NCI-H526 treated with DMSO at 0.1 percent for 48 hours (cell line): ENCODE measurements around the gene ENTPD8.

ENCODE experiments used
- DNase-seq: peaks from one replicate; lab custom pipeline; 2025; lab: John Stamatoyannopoulos, UW

Gene ENTPD8

DNA sequence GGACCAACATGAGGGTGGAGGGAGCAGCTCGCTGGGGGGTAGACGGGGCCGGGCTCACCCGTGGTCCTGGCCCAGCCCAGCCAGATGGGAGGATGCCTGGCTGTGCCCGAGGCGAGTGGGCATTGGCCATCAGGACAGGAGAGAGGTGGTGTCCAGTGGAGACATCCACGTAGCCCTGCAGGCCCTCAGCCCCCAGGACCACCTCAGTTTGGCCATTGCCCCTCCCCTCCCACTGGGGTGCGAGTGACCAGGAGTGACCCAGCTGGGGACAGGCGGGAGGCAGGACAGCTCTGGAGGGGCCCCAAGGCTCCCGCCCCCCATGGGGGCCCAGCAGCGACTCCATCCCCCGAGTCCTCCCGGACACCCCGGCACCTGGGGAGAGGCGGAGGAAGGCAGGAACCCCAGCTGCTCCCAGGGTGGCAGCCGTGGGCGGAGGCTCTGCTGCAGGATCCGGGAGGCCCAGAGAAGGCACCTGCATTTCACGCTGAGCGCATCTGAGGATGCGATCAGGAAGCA, 9.7 kb downstream of the ENTPD8 start:
- no peak for DNase-seq

DNA sequence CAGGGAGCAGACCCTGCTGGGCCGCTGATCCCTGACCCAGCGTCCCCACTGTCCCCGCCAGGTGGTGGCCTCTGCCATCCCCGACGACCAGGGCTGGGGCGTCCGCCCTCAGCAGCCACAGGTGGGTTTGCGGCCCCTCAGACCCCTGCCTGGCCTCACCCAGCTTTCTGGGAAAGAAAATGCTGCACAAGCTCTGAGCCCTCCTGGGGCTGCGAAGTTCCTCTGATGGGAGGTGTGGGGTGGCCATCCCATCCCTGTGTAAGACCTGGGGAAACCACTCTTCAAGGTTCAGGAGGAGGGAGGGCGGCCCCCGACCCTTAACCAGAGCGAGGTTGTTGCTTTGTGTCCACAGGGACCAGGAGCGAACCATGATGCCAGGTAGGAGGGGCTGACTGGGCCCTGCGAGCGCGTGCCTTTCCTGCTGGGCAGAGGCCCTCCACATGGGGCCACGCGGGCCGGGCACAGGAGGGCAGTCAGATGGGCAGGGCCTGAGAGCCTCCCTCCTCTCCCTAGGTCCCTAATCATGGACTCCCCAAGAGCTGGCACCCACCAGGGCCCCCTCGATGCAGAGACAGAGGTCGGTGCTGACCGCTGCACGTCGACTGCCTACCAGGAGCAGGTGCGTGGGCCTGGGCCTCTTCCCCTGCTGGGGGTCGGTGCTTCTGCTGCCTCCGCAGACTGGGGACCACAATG, 10.3 kb downstream of the ENTPD8 start:
- no peak for DNase-seq

DNA sequence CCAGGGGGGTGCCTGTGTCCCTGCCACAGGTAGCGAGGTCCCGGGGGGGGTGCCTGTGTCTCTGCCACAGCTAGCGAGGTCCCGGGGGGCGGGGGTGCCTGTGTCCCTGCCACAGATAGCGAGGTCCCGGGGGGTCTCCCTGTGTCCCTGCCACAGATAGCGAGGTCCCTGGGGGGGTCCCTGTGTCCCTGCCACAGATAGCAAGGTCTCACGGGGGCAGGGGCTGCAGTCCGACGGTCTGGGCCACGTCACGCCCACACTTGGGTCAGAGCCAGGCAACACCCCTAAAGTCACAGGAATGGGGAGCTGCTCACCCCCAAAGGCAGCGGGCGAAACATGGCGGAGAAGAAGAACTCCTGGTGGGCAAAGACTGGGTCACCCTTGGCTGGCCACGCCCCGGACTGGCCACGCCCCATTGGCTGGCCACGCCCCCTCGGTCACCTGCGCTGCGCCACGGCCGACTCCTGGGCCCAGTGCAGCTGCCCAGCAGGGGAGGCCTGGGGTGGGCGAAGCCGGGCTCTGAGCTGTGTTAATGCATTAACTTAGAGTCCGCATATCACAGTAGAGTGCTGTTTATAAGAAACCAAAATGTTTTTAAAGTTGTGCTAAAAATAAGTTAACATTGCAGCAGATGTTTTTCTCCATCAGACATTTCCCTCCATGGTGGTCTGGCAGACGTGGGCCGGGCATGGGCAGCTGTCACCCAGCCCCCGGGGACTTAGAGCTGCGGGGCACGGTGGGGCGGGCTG, 11.0 kb downstream of the ENTPD8 start:
- no peak for DNase-seq

DNA sequence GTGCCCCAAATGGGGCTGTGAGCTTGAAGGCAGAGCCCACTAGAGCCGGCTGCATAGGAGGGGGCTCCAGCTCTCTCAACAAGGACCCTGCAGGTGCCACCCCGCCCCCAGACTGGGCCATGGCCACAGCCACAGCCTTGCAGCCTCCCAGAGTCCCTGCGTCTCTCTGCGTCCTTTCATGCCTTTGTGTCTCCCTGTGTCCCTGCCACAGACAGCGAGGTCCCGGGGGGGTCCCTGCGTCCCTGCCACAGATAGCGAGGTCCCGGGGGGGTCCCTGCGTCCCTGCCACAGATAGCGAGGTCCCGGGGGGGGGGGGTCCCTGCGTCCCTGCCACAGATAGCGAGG, 11.6 kb downstream of the ENTPD8 start:
- no peak for DNase-seq

DNA sequence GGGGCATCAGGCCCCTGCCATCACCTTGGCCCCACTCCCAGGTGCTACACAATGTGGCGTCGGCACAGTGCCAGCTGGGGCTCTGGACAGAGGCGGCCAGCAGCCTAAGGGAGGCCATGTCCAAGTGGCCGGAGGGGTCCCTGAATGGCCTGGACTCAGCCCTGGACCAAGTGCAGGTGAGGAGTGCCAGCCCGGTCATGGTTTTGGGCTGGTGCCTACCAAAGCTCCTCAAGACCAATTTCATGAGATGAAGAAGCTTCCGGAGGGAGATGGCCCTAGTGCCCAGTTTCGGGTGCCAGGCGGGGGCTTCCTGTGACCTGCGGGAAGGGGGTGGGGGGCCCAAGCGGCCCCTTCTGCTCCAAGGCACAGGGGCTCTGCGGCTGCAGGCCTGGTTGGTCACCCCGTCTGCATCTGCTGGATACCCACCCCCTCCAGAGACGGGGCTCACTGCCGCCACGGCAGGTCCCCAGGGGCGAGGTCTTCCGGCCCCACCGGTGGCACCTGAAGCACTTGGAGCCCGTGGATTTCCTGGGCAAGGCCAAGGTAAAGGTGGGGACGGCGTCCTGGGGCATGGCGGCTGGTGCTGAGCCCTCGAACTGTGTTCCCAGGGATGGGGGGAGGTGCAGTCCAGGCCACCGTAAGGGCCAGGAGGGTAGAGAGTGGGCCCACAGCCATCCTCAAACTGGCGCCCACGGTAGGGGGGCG, 12.2 kb downstream of the ENTPD8 start:
- DNase-seq = no peak

DNA sequence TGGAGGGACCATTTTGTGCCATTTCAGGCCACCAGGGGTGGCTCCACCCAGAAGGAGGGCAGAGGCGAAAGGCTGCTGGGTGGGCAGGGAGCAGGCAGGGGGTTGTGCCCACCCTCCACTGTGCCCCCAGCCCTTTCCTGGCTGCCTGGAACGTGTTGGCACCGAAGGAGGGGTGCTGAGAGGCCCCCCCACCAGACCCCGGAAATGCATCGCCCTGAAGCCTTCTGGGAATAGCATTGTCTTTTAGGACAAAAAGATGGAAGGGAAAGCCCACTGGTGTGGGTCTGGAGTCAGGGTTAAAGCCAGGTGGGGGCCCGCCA, 12.9 kb downstream of the ENTPD8 start:
- DNase-seq = no peak

DNA sequence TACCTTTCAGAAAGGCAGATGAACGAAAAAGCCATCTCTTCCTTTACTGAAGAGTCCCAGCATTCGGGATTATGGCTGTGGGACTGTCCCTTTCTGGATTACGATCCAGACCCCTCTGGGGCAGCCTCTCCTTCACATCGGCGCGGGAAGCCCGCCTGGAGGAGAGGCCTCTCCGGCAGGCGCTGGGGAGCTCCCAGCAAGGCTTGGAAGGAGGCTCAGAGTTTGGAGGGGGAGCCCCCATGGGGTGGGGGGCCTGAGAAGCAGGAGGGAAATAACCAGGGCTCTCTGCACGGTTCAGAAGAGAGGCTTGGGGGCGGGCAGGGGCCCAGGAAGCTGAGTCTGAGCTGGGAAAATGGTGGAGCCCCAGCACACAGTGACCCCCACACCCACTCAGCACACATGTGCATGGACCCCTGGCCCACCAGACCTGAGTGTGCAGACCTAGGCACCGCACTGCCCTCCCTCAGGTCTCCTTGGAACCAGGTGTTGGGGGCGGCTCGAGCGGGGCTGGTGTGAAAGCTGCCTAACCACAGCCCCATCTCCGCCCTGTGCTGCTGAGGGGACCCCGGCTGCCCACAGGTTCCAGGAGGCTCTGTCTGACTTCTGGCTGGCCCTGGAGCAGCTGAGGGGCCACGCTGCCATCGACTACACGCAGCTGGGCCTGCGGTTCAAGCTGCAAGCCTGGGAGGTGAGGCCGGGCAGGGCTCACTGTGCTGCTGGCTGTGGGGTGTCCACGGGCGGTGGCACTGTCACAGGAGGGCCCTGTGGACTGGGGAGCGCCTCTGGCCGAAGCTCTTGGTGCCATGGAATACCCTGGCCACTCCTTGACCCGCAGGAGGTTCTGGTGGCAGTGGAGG, 13.5 kb downstream of the ENTPD8 start:
- no peak for DNase-seq

DNA sequence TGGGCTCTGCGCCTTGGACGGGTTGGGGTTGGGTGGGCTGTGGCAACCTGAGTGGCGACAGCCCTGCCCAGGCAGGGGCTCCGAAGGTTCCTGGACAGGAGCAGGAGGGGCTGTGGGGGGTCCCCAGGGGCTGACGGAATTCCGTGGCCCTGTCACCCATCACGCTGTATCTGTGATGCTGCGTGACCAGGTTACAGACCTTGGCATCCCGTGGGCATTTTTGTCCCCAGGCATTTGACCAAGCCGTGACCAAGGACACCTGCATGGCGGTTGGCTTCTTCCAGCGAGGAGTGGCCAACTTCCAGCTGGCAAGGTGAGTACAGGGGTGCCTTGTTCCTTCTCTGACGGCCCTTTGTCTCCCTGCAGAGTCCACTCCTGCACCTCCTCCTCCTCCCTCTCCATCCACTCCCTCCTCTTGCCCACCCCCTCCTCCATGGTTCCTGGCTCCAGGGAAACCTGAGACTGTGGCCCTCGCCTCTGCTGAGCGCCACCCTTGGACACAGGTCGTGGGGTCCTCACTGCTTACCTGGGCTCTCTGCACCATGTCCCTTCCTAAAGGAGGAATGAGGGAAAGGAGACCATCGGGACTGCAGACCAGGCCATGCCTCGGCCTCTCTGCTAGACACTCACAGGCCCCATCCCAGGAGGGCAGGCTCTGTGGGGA, 15.0 kb downstream of the ENTPD8 start:
- no peak for DNase-seq

DNA sequence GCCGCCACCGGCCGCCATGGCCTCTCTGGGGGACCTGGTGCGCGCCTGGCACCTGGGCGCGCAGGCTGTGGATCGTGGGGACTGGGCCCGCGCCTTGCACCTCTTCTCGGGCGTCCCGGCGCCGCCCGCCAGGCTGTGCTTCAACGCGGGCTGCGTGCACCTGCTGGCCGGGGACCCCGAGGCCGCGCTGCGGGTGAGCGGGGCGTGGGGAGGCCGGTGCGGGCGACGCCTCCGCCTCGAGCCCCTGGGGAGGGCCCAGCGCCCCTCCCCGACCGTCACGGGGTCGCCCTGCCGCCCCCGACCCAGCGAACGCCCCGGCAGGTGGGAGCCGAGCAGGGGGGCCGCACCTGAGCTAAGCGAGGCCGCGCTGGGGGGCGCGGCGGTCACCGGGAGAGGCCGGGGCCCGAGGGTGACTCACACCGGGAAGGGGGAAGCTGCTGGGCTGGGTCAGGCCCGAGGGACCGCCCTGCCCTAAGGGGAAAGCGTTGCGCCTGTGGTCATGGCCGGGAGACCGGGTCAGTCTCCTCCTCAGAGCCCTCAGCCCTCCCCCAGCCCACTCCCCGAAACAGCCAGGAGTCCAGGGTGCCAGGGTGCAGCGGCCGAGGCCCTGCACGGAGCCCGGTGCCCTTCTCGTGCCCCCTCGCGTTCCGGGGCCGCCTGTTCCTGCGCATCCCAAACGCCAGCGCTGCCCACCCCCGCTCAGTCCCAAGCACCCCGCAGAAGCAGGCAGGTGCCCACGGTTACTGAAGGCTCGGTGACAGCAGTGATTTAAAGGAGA, 17.5 kb downstream of the ENTPD8 start:
- DNase-seq = no peak

DNA sequence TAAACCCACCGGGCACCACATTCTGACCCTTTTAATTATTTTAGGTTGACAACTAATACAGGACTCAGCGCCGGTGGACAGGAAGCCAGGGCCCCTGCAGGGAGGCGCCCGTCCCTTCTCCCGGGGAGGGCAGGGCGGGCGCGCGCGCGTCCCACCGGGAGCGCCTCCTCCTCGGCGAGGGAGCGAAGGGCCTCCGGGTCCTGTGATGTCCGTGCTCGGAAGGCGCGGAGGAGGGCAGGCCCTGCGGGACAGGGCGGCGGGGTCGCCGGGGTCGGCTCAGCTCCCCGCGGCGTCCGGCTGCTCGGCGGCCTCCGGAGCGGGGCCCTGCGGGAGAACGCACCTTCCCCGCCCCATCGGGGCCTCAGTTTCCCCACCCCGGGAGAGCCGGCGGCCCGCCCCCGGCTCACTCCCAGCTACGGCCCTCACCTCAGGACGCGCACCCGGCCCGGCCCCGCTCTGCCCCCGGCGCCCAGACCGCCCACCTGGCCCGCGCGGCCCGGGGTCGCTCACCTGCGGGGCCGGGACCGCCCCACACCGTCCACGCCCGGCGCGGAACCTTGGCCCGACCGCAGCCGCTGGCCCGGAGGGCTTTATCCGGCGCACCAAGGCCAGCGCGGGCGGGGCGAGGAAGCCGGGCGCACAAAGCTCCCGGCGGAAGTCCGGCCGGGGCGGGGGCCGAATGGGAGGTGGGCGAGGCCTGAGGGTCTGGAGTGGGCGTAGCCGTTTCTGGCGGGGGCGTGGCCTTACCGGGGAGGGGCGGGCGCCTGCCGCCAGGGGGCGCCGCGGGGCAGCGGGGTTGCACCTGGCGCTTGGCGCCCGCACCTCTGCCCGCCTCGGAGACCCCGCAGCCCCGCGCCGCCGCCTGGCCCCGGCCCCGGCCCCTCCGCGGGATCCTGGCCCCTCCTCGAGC, 18.3 kb downstream of the ENTPD8 start, which contains the start of the genes EXD3 and NOXA1:
Gene EXD3, minus strand, starts transcription at position 559 of the 910 bp plus-strand sequence. CDS start 27,805 bp downstream, outside the sequence.
Gene NOXA1, plus strand, starts transcription at position 790 of the 910 bp plus-strand sequence. CDS start 137 bp downstream, outside the sequence.
- peak; percentile 52 for DNase-seq

DNA sequence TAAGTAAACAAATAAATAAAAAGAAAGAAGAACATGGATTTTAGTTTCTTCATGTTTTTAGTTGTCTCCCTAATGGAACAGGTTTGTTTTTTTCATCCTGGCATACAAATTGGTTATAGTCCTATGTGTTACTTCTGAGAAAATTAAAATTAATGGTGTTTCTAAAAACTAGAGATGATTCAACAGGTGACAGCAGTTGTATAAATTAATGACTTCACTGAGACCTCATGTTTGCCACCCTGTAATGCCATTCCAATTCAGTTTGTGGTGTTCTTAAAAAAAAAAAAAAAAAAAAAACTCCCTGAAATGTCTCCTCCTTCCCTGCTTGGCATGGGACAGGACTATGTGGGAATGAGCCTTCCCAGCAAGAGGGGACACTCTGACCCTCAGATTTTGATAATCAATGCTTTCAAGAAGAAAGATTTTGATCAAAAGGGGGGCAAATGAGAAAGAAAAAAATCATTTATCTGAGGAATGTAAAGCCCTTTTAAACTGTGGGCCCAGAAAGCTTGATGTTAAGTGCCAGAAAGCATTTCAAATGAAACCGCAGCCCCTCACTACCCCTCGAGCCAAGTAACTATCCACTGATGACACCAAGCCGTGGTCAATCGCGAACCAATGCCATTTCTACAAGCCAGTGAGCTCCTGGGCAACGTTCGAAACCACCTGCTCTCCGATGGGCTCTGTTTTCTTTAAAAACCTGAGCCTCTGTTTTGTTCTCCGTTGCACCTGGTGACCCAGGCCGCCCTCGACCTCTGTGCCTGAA, 19.1 kb downstream of the ENTPD8 start:
- DNase-seq = no peak

DNA sequence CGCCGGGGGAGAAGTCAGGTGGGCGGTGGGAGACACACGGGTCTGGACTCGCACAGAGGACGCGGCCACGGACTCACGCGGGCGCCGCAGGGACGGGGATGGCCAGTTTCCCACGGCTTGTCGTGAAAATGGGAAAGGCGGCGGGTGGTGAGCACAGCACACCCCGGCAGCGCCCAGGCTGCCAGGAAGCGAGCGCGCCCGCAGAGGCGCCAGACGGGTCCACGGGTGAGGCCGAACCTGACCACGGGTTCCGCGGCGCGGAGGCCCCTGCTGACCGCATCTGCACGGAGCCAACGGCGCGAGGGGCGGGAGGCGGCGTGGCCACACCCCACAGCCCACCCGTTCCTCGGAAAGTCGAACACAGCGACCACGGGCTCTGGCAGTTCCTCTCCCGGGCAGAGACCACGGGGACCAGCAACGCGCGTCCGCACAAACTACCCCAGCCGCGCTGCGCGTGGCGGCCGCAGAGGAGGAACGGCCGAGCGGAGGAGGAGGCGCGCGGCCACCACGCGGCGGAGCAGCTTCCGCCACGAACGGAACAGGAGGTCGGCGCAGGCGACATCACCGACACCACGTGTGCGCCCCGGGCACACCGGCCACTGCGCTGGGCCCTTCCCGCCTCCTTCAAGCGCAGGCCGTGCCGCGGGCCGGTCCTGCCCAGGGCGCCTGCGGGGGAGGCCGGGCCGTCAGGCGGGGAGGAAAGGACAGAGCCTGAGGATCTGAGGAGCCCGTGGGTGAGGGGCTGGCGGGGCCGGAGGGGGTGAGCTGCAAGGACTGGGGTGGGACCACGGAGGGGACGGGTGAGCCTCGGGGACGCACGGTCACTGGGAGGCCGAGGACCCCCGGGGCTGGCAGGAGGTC, 23.8 kb downstream of the ENTPD8 start:
- no peak for DNase-seq

DNA sequence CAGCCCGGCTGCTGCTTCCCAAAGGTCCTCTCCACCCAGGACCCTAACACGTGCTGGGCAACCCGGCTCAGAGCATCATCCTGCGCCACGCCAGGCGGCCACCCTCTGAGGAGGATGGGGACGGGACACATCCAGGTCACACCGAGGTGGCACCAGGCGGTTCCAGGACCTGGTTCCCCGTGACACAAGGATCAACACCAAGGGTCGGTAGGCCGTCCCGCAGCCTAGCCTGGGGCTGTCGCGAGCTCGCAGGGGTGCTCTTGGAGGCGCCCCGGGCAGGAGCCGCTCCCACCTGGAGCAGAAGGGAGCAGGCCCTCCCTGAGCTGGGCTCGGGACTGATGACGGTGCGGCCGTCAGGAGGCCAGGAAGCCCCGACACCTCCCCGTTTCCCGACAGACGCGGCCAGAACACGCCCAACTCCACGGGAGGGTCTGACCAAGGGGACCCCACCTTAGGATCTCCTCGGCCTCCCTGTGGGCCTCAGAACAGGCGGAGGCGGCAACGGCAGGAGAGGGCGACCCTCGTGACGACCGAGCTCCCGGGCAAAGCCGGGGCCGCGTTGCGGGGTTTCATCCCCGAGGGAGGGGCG, 24.5 kb downstream of the ENTPD8 start:
- no peak for DNase-seq

DNA sequence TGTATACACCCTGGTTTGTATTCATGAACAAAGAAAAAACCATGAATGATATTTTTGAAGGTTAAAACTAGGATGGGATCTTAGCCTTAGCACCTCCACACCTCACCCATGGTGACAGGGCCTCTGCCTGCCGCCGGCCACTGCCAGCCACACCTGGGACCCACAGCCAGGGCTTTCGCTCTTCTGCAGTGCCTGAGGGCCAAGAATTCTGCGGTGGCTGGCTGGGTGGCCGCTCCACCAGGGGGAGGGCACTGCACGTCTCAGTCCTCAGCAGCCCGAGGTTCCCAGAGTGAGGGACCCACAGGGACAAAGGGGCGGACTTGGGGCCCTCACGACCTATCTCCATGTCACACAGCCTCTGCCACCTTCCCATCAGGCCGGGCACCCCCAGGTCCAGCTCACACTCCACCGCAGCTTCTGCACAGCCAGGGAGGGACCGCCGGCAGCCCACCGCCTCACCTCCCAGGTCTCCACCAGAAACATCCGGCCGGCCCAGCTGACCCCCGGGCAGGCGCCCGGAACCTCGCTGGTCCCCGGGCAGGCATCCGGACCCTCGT, 25.1 kb downstream of the ENTPD8 start:
- DNase-seq = no peak

DNA sequence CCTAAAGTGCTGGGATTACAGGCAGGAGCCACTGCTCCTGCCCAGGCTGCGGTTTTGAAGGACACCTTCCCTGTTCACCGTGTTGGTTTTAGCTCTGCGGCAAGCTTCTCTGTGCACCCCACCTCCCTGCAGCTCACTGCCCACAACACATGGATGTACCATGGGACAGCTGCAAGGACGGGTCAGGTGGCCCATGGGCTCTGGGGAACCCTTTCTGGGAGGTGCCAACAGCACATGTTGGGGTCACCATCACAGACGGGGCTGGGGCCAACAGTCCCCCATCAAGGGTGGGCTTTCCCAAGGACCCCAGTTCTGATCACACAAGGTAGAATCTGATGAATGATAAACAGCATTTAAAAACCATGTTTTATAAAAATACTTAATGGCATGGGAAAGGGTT, 25.7 kb downstream of the ENTPD8 start:
- DNase-seq = no peak

DNA sequence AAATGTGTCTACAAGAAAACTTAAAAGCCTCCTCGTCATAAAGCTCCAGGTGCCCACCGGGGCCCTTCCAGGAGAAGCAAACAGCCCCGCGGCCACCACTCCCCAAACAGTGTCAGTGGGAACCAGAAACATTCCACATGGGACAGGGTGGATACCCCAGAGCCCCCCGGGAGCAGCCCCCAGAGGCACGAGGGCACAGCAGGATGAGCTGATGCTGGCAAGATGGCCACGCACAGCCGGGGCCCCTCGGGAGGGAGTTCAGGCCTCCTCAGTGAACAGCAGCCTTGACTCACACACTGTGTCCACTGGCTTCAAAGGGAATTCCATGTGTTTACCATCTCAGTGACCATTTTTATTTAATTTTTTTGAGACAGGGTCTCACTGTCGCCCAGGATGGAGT, 28.7 kb downstream of the ENTPD8 start:
- DNase-seq = no peak
